ENCODE data around the gene TMEM217.

DNA sequence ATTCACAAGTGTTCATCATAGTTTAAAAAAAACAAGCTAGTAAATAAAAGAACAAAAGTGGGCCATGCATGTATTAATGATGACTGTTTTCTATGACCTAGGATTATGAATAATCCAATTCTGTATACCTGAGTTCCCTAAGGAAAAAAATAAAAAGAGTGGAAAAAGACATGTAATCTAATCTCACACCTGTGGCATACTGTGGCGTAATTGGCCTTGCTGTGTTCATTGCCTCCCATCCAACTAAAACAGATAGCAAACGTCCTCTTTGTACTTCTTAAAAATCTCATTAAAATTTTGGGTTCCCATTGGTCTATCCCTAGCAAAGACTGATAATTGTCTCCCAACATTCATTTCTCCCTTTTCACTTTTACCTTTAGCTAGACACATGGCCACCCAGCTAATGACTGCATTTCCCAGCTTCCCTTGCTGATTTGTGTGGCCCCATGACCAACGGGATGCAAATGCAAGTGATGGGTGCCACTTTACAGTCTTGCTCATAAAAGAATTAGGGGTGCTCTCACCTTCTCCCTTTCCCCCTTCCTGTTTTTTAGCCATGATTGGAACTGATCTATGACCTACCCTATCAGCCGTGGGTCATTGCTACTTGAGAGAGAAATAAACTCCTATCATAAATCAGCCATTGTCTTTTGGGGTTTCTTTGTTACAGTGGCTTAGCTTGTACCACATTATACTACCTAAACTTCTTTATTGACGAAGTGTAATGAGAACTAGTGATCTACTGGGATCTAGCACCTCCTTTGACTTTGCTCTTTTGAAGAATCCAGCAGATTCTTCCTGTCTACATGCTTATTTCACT, 32.4 kb downstream of the TMEM217 start:
- no peak for TF ChIP-seq EZH2 (IDR thresholded peaks at IDR 0.05)
- no peak for TF ChIP-seq POLR2AphosphoS5 (IDR thresholded peaks at IDR 0.05; ENCODE audit: borderline replicate concordance, low read depth, low read length)

Data from SK-N-MC (cell line).